Panc1 (cell line): ENCODE data around the gene DCAF6.

Source experiments
- TF ChIP-seq, protein P1 (sequence below): fragments of 450-650 bp; IDR thresholded peaks from 2 replicates; pipeline ENCODE4 v1.5.1; 2017; ENCODE audit warnings: mild to moderate bottlenecking
- TF ChIP-seq, protein P2 (sequence below), 2 experiments: IDR thresholded peaks; 2 replicates each; pipeline ENCODE4 v1.6.1; 2011 to 2012; ENCODE audit warnings: low read depth in 2 of 2, control low read depth in 1 of 2, low read length in 1 of 2, mild to moderate bottlenecking in 1 of 2, moderate library complexity in 1 of 2; ENCODE audit not compliant: insufficient read depth in 1 of 2

DNA sequence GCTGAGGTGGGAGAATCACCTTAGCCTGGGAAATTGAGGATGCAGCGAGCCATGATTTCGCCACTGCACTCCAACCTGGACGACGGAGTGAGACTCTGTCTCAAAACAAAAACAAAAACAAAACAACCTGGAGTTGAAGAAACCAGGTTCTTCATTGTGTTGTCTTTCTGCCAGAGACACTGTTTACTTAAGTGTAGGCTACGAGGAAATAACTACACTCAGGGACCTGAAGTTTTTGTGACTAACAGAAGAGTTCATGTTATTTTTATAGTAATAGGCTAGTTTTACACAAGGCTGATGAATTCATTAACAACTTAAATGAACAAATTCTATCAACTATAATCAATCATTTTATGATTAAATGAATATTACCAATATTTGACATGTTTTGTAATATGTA, 98.9 kb downstream of the DCAF6 start:
- TF ChIP-seq, protein P1, sequence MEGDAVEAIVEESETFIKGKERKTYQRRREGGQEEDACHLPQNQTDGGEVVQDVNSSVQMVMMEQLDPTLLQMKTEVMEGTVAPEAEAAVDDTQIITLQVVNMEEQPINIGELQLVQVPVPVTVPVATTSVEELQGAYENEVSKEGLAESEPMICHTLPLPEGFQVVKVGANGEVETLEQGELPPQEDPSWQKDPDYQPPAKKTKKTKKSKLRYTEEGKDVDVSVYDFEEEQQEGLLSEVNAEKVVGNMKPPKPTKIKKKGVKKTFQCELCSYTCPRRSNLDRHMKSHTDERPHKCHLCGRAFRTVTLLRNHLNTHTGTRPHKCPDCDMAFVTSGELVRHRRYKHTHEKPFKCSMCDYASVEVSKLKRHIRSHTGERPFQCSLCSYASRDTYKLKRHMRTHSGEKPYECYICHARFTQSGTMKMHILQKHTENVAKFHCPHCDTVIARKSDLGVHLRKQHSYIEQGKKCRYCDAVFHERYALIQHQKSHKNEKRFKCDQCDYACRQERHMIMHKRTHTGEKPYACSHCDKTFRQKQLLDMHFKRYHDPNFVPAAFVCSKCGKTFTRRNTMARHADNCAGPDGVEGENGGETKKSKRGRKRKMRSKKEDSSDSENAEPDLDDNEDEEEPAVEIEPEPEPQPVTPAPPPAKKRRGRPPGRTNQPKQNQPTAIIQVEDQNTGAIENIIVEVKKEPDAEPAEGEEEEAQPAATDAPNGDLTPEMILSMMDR = no peak
- TF ChIP-seq, protein P2, sequence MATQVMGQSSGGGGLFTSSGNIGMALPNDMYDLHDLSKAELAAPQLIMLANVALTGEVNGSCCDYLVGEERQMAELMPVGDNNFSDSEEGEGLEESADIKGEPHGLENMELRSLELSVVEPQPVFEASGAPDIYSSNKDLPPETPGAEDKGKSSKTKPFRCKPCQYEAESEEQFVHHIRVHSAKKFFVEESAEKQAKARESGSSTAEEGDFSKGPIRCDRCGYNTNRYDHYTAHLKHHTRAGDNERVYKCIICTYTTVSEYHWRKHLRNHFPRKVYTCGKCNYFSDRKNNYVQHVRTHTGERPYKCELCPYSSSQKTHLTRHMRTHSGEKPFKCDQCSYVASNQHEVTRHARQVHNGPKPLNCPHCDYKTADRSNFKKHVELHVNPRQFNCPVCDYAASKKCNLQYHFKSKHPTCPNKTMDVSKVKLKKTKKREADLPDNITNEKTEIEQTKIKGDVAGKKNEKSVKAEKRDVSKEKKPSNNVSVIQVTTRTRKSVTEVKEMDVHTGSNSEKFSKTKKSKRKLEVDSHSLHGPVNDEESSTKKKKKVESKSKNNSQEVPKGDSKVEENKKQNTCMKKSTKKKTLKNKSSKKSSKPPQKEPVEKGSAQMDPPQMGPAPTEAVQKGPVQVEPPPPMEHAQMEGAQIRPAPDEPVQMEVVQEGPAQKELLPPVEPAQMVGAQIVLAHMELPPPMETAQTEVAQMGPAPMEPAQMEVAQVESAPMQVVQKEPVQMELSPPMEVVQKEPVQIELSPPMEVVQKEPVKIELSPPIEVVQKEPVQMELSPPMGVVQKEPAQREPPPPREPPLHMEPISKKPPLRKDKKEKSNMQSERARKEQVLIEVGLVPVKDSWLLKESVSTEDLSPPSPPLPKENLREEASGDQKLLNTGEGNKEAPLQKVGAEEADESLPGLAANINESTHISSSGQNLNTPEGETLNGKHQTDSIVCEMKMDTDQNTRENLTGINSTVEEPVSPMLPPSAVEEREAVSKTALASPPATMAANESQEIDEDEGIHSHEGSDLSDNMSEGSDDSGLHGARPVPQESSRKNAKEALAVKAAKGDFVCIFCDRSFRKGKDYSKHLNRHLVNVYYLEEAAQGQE (IDR thresholded peaks at IDR 0.05; ENCODE audit: insufficient read depth in 1 of 2, low read depth in 2 of 2, low read length in 1 of 2) = no peak
